Measurements from ENCODE around the gene VPS9D1.

DNA sequence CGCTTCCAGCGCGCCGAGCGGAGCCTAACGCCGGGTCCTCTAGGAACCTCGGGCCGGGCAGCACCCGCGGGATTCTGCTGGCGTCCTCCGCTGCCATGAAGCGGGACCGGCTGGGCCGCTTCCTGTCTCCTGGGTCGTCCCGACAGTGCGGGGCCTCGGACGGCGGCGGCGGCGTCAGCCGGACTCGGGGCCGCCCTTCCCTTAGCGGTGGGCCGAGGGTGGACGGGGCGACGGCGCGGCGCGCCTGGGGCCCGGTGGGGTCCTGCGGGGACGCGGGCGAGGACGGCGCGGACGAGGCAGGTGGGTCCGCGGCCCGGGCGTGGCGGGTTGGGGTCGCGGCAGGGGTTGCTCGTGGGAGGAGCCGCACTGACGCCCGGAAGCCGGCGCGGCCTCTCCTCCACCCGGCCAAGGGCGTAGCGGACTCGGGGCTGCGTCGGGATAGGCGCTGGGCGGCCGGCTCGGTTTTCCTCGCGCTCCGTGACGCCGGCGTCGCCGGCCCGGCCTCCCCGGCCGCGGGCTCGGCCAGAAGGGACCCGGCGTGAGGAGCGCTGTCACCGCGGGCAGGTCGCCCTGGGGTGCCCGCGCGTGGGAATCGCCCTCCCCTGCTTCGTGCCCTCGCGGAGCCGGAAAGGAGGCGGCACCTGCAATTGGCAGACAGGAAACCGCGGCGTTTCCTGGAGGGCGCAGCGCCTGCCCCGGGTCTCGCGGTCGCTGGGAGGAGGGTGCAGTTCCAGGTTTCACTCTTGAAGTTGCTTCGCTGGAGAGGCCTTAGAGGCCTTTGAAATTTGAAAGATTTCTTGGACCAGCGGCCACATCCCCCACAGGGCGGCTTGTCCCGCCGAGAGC is 1.1 kb upstream of the VPS9D1 start:
- no peak for TF ChIP-seq ZNF302 (CRISPR knock-in tag; IDR thresholded peaks at IDR 0.05)
- TF ChIP-seq, protein P1, sequence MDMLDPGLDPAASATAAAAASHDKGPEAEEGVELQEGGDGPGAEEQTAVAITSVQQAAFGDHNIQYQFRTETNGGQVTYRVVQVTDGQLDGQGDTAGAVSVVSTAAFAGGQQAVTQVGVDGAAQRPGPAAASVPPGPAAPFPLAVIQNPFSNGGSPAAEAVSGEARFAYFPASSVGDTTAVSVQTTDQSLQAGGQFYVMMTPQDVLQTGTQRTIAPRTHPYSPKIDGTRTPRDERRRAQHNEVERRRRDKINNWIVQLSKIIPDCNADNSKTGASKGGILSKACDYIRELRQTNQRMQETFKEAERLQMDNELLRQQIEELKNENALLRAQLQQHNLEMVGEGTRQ (IDR thresholded peaks at IDR 0.05): no peak
- no peak for TF ChIP-seq RFX5 (IDR thresholded peaks at IDR 0.05)
- TF ChIP-seq, protein P2, sequence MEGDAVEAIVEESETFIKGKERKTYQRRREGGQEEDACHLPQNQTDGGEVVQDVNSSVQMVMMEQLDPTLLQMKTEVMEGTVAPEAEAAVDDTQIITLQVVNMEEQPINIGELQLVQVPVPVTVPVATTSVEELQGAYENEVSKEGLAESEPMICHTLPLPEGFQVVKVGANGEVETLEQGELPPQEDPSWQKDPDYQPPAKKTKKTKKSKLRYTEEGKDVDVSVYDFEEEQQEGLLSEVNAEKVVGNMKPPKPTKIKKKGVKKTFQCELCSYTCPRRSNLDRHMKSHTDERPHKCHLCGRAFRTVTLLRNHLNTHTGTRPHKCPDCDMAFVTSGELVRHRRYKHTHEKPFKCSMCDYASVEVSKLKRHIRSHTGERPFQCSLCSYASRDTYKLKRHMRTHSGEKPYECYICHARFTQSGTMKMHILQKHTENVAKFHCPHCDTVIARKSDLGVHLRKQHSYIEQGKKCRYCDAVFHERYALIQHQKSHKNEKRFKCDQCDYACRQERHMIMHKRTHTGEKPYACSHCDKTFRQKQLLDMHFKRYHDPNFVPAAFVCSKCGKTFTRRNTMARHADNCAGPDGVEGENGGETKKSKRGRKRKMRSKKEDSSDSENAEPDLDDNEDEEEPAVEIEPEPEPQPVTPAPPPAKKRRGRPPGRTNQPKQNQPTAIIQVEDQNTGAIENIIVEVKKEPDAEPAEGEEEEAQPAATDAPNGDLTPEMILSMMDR (IDR thresholded peaks at IDR 0.05): no peak
- TF ChIP-seq, protein P3, sequence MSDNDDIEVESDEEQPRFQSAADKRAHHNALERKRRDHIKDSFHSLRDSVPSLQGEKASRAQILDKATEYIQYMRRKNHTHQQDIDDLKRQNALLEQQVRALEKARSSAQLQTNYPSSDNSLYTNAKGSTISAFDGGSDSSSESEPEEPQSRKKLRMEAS (IDR thresholded peaks at IDR 0.05): no peak; the same call in 1 of the 2 replicates
- TF ChIP-seq, protein P4, sequence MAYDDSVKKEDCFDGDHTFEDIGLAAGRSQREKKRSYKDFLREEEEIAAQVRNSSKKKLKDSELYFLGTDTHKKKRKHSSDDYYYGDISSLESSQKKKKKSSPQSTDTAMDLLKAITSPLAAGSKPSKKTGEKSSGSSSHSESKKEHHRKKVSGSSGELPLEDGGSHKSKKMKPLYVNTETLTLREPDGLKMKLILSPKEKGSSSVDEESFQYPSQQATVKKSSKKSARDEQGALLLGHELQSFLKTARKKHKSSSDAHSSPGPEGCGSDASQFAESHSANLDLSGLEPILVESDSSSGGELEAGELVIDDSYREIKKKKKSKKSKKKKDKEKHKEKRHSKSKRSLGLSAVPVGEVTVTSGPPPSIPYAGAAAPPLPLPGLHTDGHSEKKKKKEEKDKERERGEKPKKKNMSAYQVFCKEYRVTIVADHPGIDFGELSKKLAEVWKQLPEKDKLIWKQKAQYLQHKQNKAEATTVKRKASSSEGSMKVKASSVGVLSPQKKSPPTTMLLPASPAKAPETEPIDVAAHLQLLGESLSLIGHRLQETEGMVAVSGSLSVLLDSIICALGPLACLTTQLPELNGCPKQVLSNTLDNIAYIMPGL (CRISPR knock-in tag; IDR thresholded peaks at IDR 0.05; ENCODE audit: borderline replicate concordance): no peak
- TF ChIP-seq BHLHE40 (IDR thresholded peaks at IDR 0.05; ENCODE audit: low read depth, low read length): no peak
- TF ChIP-seq MYC (IDR thresholded peaks at IDR 0.05; ENCODE audit: borderline replicate concordance, low read length): no peak
- TF ChIP-seq POLR2A (IDR thresholded peaks at IDR 0.05; ENCODE audit: low read length): no peak; the same call in 1 of the 2 replicates
- TF ChIP-seq JUNB (IDR thresholded peaks at IDR 0.05): no peak
- peak; percentile 10; the same call in 1 of the 2 replicates for TF ChIP-seq PHF8 (IDR thresholded peaks at IDR 0.05; ENCODE audit: borderline replicate concordance, low read depth)
- TF ChIP-seq, protein P5, sequence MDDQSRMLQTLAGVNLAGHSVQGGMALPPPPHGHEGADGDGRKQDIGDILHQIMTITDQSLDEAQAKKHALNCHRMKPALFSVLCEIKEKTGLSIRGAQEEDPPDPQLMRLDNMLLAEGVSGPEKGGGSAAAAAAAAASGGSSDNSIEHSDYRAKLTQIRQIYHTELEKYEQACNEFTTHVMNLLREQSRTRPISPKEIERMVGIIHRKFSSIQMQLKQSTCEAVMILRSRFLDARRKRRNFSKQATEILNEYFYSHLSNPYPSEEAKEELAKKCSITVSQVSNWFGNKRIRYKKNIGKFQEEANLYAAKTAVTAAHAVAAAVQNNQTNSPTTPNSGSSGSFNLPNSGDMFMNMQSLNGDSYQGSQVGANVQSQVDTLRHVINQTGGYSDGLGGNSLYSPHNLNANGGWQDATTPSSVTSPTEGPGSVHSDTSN (IDR thresholded peaks at IDR 0.05): peak; percentile 19
- TF ChIP-seq, protein P6, sequence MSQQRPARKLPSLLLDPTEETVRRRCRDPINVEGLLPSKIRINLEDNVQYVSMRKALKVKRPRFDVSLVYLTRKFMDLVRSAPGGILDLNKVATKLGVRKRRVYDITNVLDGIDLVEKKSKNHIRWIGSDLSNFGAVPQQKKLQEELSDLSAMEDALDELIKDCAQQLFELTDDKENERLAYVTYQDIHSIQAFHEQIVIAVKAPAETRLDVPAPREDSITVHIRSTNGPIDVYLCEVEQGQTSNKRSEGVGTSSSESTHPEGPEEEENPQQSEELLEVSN (IDR thresholded peaks at IDR 0.05; ENCODE audit: borderline replicate concordance, low read depth): 0 out of 2 replicates have a peak, but pooled peaks have one; percentile 32

Data from A549 (cell line).